HepG2 (cell line): Measurements from ENCODE around the gene NRL. TPM values are rescaled to one million over a fixed set of nuclear protein-coding genes. Genes with fewer than 3 reads are reported as not detected.

Experiments
- ARNT2 ChIP-seq: sonication (generic); formaldehyde crosslinking; IDR thresholded peaks from 2 replicates; pipeline ENCODE4 v1.8.0; 2022; ENCODE audit warnings: mild to moderate bottlenecking, low read depth, missing genetic modification reagents, moderate library complexity
- BCL3 ChIP-seq: sonication (generic); formaldehyde crosslinking; IDR thresholded peaks from 2 replicates; pipeline ENCODE4 v1.5.1; 2020; ENCODE audit warnings: mild to moderate bottlenecking, missing genetic modification reagents, moderate library complexity
- CEBPZ ChIP-seq: IDR thresholded peaks from 2 replicates; pipeline ENCODE4 v1.6.1; 2012; ENCODE audit warnings: low read length, improper control_type of control experiment
- GLI4 ChIP-seq: sonication (generic); formaldehyde crosslinking; IDR thresholded peaks from 2 replicates; pipeline ENCODE4 v1.5.1; 2020; ENCODE audit warnings: missing genetic modification reagents, mild to moderate bottlenecking, moderate library complexity, borderline replicate concordance
- KLF13 ChIP-seq: sonication (generic); formaldehyde crosslinking; IDR thresholded peaks from 2 replicates; pipeline ENCODE4 v1.4.0; 2020; ENCODE audit warnings: mild to moderate bottlenecking, missing genetic modification reagents
- MED13 ChIP-seq: sonication (generic); formaldehyde crosslinking; IDR thresholded peaks from 2 replicates; pipeline ENCODE4 v1.5.0; 2020; ENCODE audit warnings: missing genetic modification reagents
- PTBP1 ChIP-seq: fragments of 200-400 bp; formaldehyde crosslinking; IDR thresholded peaks from 2 replicates; pipeline ENCODE4 v1.6.1; 2018; ENCODE audit warnings: low read length, low read depth; ENCODE audit not compliant: poor library complexity, severe bottlenecking
- RERE ChIP-seq: IDR thresholded peaks from 2 replicates; pipeline ENCODE4 v1.6.1; 2016; ENCODE audit warnings: low read depth, missing genetic modification reagents, missing compliant biosample characterization
- SIX4 ChIP-seq: sonication (generic); formaldehyde crosslinking; IDR thresholded peaks from 2 replicates; pipeline ENCODE4 v1.4.0; 2020; ENCODE audit warnings: missing genetic modification reagents
- UBTF ChIP-seq: sonication (generic); formaldehyde crosslinking; IDR thresholded peaks from 2 replicates; pipeline ENCODE4 v1.4.0; 2020; ENCODE audit warnings: mild to moderate bottlenecking, missing genetic modification reagents
- ZFP1 ChIP-seq: IDR thresholded peaks from 2 replicates; pipeline ENCODE4 v1.6.1; 2016
- ZNF10 ChIP-seq: sonication (generic); formaldehyde crosslinking; IDR thresholded peaks from 2 replicates; pipeline ENCODE4 v1.4.0; 2020; ENCODE audit warnings: mild to moderate bottlenecking, low read depth, missing genetic modification reagents, borderline replicate concordance
- ZNF33B ChIP-seq: sonication (generic); formaldehyde crosslinking; IDR thresholded peaks from 2 replicates; pipeline ENCODE4 v1.5.1; 2020; ENCODE audit warnings: mild to moderate bottlenecking, missing genetic modification reagents
- ZNF781 ChIP-seq: sonication (generic); formaldehyde crosslinking; IDR thresholded peaks from 2 replicates; pipeline ENCODE4 v1.5.1; 2020; ENCODE audit warnings: borderline replicate concordance, mild to moderate bottlenecking, missing genetic modification reagents; ENCODE audit errors: not compliant biosample characterization
- polyA plus RNA-seq, 8 experiments: library from polyadenylated mRNA; depleted of rRNA in 3 of 8; stranded (reverse) in 7 of 8; unstranded in 1 of 8; fragments of >200 nt; fragmentation: Illumina TruSeq in 4 of 8; extraction: Trizol in 4 of 8; gene quantifications; 2 replicates each; pipeline versions ENCODE4 v1.2.1 to v1.2.3, GENCODE V29; 2011 to 2016; ENCODE audit warnings: low read depth in 4 of 8, missing spikeins in 1 of 8, mixed read lengths in 1 of 8; ENCODE audit not compliant: insufficient read depth in 1 of 8
- total RNA-seq, 5 experiments: library from RNA; depleted of rRNA; stranded (reverse); fragments of >200 nt; fragmentation: Illumina TruSeq; extraction: Trizol; gene quantifications; 2 replicates each; pipeline ENCODE4 v1.2.3, GENCODE V29; 2016; ENCODE audit warnings: low read depth in 1 of 5

NRL gene
- total and polyA plus RNA-seq, 2 of the 13 experiments (the other 11 are each of a cell fraction or from before 2014, with no cell fraction given) = 2.5 to 4.7 TPM

- peak; percentile 100 for TF ChIP-seq UBTF (CRISPR knock-in tag)
- TF ChIP-seq RERE (CRISPR knock-in tag) = 0 out of 2 replicates have a peak, but pooled peaks have one; percentile 57
- TF ChIP-seq KLF13 = peak; percentile 40; the same call in 1 of the 2 replicates
- peak; percentile 96 for TF ChIP-seq GLI4 (CRISPR knock-in tag)
- TF ChIP-seq MED13 (CRISPR knock-in tag) = peak; percentile 82
- 0 out of 2 replicates have a peak, but pooled peaks have one; percentile 91 for TF ChIP-seq ZNF10
- TF ChIP-seq BCL3 = no peak; the same call in none of the 2 replicates
- no peak; the same call in 1 of the 2 replicates for TF ChIP-seq ZFP1
- TF ChIP-seq ZNF33B (CRISPR knock-in tag) = peak; percentile 79
- TF ChIP-seq CEBPZ = no peak
- peak; percentile 76 for TF ChIP-seq PTBP1
- TF ChIP-seq SIX4 (CRISPR knock-in tag) = peak; percentile 50; the same call in 1 of the 2 replicates
- TF ChIP-seq ZNF781 = no peak
- peak; percentile 94 for TF ChIP-seq ARNT2 (CRISPR knock-in tag)
Measured at GRCh38 chr14:24135834-24136683, 21.3 kb upstream of the NRL start, which contains the start of gene PSME1 (continued).
